GM18502 (cell line): ENCODE data around the gene RCOR1.

ENCODE experiments used
- ATAC-seq: cut with Tn5 transposase; IDR thresholded peaks from one replicate; pipeline ENCODE4 v1.9.1; 2021; ENCODE audit warnings: mild to moderate bottlenecking; ENCODE audit not compliant: unreplicated experiment, poor library complexity

Gene RCOR1

DNA sequence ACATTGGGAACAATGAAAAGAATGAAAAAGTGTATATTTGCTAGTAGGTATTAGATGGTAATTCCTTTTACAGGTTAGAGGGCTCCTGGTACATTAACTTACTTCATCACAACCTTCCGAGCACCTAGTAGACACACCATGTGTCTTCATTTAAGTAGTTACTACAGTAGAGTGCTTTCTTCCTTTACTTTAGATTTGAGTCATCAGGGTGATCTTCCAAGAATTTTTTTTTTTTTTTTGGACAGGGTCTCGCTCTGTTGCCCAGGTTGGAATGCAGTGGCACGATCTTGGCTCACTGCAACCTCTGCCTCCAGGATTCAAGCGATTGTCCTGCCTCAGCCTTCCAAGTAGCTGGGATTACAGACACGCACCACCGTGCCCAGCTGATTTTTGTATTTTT, 105.1 kb downstream of the RCOR1 start:
- no peak for ATAC-seq

DNA sequence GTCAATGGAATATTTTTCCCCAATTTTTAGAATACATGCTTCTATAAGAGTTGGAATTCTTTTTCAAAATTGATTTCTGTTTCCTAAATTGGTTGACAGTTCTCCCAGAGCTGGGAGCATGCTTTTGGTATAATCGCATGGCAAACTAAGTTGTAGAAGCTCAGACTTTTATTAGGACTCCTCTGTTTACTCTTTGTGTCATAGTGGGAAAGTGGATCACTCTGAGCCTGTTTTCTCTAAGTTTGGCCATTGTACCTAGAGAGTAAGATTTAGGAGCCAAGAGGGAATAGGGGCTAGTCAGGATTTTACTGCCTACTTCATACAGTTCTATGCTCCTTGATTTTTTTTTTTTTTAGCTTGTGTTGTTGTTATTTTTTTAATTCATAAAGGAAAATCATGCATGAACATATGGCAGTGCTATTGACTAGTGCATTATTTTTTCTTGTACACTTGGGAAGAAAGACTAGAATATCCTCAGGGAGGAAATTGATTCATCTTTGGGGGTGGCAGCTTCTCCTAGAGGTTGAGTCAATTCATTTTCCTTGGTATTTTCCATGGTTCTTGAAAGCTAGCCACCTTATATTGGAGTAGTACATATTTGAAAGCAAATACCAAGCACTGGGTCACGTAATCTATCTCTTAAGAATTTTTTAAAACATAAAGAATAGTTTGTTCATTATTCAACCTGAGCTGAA, 107.1 kb downstream of the RCOR1 start:
- no peak for ATAC-seq

DNA sequence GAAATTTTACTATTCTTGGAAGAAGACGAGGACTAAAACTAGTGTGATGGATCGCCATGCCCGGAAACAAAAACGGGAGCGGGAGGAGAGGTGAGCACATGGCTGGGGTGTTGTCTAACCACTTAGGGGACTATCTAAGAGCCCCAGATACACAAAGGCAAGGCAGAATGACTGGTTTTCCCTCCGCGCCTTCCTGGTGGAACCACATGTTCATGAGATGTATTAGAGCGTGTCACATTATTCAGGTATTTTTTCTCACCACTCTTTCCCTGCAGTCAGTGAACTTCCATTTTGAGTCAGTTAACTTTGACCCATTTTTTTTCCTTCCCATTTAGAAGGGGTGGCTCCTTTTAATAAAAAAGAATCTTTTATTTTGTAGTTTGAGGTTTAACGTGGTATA, 116.0 kb downstream of the RCOR1 start:
- no peak for ATAC-seq

DNA sequence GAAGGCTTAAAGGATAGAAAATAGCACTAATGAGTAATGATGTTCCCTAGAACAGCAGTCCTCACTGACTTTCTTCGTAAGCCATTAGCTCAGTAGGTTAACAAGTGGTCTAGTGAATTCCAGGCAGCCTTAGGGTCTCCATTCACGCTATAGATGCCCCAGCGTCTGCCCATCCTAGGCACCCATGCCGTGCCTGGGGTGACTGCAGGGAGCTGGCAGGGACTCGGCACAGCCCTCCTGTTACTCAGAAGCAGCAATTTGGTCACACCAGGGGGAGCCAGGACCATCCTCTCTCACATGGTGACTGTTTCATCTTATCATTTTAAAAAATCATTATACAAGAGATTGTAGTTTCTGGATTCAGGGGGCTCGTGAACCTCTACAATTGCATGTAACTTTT, 118.8 kb downstream of the RCOR1 start:
- ATAC-seq, result no peak

DNA sequence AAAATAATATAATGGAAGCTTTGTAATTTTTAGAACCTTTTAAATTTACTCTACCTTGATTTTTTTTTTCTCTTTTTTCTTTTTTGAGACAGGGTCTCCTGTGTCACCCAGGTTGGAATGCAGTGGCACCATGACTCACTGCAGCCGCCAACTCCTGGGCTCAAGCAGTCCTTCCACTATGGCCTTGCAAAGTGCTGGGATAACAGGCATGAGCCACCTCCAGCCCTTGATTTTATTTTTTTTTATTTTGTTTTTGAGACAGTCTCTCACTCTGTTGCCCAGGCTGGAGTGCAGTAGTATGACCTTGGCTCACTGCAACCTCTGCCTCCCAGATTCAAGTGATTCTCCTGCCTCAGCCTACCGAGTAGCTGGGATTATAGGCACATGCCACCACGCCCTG, 119.5 kb downstream of the RCOR1 start:
- no peak for ATAC-seq

DNA sequence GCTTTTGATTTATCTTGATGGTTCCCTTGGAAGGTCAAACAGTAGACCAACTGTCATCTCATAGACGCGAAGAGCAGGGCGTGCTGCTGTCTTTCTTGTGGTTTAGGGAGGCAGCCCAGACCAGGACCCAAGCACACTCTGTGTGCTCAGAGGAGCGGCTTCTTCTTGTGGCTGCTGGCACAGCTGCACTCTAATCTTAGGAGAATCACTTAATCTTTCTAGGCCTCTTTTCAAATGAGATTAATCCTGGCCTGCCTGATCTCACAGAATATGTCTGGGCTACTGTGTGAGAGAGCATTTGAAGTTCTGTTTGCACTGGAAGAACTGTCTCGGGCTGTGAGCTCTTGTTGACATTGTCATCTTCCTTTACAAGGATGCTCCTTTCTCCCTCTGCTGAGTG, 124.8 kb downstream of the RCOR1 start:
- no peak for ATAC-seq

DNA sequence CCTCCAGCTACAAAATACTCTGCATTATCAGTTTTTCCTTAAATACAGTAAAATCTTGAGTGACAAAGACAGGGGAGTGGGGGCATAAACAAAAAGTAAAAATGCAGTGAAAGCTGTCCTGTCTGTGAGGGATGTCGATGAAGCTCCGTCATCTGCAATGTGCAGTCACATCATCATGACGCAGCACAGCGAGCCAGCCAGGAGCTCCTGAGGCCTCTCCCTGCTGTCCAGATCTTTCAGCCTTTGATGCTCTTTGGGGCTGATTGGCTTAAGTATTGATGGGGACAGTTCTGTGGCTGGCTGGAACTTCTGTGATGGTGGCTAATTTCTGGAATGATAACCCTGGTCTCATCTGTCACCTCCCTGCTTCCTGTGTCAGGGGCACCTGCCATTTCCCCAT, 130.2 kb downstream of the RCOR1 start:
- ATAC-seq, result no peak

DNA sequence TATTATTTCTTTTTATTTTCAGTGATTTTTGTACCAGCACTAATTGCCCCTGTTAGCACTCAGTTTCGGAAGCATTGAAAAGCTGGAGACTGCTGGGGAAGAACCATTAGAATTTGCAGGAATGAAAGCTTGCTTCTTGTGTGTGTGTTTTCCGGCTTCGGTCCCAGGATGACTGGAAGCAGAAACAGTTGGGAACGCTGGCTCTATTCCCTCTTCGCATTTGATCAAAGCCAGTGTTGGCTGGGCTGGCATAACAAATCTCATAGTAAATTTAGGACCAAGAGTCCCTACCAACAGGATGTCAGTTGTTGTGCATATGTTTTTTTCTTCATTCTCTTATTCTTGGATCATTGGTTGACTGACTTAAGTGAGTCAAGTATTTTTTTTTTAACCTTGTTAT, 131.2 kb downstream of the RCOR1 start:
- no peak for ATAC-seq

DNA sequence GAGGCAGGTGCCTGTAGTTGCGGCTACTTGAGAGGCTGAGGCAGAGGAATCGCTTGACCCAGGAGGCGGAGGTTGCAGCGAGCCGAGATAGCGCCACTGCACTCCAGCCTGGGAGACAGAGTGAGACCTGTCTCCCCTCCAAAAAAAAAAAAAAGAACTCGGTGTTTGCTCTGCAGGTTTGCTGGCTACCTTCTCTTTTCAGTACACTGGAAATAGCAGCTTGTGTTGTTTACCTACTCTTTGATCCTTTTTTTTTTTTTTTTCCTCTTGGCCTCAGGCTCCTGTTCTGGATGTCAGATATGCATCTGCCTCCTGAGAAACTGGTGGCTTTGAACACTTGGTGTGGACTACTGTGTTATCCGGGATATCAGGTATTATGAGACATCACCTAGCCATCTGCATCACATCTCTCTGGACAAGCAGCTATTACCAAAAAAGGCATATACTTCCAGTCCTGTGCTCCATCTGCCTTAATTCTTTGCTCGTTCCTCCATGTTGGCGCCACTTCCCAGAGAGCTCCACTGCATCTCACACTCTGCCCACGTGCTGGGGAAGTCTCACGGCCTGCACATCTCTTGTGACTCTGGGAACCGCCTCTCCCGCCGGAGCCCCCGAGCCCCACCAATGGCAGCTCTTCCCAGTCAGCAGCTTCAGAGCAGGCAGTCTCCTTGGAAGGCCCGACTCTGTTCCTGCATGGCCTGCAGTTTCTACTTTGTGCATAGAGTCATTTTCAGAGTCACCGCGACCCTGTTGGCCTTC, 133.9 kb downstream of the RCOR1 start:
- ATAC-seq, result no peak

DNA sequence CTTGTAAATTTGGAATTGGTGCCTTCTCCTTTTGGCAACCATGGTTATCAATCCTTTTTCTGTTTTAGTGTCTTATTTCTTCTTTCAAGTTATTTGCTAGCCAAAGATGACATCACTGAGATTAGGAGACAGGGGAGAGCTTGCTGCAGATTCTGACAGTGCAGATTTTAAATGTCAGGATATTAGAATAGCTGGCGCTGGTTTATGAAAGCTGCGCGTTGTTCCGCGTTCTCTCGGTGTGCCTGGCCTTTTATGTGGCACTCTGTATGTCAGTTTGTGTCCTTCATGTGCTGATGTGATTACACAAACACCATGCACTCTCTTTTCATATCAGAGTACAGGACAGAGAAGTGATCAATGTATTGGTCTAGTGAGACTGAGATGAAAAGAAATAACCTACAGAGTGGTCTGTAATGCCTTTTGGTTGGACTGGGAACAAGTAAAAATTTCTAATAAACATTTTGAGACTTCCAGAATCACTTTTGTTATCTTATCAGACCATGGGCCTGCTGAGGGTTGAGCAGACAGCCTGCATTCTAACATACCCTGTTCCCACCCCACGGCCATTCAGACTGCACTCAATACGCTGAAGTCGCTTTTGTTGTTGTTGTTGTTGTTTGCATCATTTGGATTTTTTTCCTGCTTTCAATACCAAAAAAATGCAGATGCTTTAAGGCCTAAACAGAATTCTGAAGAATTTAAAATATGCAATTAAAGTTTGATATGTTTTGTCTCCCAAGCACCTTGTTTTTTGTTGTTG, 135.1 kb downstream of the RCOR1 start:
- no peak for ATAC-seq

DNA sequence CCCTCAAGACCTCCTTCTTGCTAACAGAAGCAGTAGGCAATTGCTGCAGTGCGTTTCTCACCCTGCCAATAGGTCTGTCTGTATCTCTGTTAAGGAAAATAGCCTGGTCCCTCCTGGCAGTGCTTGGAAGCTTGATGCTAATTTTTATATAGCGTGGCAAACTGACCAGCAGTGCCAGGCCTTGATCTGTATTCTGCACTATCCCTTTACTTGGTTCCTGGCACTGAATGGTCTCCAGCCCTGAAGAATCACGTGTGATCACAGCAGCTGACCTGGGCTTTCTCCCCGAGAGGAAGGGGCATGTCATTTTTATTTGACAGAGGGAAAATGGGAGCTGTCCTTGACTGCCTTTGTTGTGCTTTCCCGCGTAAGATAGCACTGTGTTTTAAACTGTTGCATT, 136.1 kb downstream of the RCOR1 start:
- no peak for ATAC-seq

DNA sequence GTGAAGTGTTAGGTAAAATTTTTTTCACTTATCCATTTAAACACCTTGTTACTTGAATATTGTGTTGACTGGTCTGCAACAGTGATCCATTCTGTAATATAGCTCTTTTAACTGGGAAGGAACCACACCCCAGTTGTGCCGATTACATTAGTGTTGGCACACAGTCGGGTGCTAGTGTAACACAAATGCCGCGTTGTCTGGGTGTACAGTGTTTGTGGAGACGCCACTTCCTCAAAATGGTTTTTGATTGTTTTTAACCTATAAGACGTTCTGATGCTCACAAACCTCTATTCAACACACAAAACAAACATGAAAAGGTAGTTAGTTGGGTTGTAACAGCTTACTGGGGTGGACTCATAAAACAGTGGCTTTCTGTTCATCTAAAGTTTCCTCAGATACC, 136.8 kb downstream of the RCOR1 start:
- no peak for ATAC-seq

DNA sequence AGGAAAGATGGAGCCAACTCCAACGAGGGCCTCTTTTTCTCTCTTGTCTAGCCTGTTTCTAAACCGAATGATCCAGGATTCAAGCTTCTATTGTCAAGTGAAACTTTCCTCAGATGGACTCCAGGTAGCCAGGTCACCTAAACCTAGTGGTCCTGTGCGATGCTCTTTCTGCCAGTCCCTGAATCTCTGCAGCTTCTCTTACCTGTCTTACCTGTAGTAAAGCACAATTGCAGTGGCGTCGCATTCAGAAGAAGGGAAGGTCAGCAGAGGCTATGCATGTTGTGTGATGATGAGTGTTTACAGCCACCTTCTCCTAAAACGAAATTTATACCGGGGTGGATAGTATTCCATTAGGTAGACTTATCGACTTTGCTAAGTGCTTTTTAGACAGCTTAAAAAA, 137.4 kb downstream of the RCOR1 start:
- ATAC-seq, result no peak

DNA sequence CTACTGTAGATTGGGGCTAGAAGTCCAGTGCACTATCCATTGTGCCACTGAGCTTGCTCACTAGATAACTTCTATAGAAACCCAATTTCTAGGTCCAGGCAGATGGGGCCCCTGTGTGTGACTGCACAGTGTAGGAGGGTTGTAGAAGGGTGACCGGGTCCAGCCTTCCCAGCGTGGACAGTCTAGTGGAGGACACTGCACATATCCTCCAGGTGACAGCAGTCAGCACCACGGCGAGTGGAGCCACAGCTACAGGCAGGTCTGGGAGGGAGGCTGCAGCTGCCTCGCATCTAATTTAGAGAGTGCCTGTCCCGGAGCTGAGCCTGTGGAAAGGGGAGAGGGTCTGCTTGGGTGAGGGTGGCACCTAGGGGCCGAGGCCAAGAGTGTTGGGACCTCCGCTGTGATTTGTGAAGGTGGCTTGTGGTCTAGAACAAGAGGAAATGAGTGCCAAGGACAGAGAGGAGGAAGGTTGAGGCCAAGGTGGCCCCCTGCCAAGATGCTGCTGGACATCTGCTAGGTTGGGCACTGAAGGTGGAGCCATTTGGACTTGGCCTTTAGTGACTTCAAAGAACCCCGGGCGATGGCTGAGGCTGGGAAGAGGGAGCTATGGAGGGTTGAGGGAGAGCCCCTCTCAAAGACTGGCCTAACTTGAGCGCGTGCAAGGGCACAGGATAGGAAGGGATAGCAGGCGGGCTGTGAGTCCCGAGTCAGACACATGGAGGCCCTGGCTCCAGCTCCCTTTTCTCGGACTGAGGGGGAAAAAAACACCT, 138.8 kb downstream of the RCOR1 start:
- no peak for ATAC-seq

DNA sequence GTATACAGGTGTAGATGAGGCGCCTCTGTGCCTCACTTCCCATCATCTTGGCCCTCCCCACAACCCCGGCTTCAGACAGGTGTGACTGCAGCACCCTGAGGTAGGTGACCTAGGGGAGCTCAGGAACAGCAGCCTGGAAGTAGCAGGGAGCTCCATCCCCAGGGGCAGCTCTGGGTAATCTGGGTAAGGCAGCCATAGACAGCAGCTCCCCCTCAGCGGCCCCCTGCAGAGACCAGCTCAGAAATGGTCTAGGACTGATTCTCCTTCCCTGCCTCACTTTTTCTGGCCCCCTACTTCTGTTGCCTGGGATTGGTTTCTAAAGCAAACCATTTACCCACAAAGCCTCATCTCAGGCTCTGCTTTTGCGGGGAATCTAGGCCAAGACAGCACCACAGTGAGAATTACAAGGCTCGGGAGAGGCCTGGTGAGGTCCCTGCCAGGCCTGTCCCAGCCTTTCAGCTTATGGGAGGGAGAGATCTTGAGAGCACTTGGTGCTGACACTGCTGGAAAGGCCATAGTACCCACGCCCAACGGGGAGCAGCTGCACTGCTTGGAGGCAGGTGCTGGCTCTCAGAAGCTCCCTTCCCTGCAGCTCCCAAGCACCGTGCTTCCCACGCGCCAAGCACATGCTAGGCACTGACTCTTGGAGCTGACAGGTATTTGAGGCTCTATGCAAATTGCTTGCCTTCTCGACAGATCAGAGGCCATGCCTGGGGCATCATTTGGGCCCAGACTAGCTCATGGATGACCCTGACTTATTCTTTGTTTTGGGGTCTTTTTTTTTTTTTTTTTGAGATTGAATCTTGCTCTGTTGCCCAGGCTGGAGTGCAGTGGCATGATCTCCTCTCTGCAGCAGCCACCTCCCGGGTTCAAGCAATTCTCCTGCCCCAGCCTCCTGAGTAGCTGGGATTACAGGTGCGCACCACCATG, 139.7 kb downstream of the RCOR1 start:
- ATAC-seq, result no peak

DNA sequence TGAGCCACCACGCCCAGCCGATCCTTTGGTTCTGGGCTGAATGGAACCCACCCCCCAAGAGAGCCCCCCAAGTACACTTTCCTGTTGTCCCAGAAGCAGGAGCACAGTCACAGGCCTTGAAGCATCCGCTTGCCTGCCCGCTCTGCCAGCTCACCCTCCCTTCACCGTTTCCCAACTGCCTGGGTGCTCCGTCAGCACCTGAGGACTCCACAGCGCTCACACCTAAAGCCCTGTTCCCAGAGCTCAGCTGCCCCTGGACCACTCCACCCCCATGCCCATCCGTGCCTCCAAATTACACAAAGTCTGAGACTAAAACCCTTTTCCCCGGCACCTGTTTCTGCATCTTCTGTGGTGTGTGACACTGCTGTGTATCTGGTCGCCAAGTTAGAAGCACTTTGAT, 140.5 kb downstream of the RCOR1 start:
- ATAC-seq, result no peak

DNA sequence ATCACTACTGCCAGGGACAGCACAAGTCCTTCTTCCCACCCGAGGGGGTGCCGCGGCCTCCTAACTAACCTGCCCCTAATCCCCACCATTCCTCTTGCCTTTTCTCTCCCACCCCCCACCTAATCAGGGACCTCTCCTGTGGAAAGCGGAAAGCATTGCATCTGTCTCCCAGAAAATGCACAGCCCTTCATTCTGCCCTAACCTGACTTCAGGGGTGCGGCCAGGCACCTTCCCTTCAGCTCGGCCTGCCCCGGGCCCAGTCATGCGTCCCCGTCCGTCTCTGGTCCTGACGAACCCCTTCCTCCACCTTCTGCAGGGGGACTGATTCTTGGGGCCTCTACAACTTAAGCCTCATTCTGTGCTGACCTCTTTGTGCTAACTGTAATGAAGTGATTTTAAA, 140.9 kb downstream of the RCOR1 start:
- ATAC-seq, result no peak

DNA sequence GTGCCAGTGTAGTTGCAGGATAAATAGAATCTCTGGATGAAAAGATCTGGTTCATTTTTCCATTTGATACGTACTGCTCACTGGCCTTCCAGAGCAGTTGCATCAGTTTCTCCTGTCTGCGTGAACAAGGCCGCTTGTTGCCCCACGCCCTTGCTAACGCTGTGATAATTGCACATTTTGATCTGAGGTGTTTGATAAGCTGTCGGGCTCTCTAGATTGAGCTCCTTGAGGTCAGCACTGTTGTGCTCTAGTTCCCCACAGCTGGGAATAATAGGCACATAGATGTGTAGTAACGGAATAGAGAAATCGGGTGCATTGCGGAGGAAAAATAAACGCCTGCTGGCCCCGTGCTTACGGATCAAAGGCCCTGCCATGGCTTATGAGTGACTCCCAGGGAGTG, 142.0 kb downstream of the RCOR1 start:
- ATAC-seq, result no peak

DNA sequence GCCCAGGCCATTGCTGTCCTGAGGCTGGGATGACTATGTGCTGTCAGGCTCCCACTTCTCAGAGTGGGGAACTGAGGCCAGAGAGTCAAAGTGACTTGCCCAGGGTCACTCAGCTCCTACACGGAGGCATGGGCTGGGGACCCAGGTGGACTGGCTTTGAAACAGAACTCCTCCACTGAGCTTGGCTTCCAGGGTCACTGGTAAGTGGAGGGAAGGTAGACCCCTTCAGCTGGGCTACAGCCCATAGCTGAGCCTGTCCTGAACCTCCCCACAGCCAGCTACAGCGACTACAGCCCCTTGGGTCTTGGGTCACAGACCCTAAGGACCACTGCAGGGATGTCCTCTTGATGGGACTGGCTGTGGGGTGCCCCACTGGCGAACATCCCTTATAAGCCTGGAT, 144.5 kb downstream of the RCOR1 start:
- ATAC-seq, result no peak
